Epithelial cell of esophagus (primary cell): ENCODE data around the gene RPS24.

Experiments used
- DNase-seq: peaks from one replicate; pipeline ENCODE4 v3.0.0; 2010; ENCODE audit warnings: low read depth
- H3K4me3 ChIP-seq: 2 replicates; pipeline ENCODE4 v1.5.1; 2011; ENCODE audit warnings: mild to moderate bottlenecking, low read length, control low read depth
- TF ChIP-seq, protein P1 (sequence below): IDR thresholded peaks from 2 replicates; pipeline ENCODE4 v1.5.1; 2011; ENCODE audit warnings: low read depth, mild to moderate bottlenecking, low read length, control low read depth, inconsistent platforms; ENCODE audit not compliant: insufficient read depth; ENCODE audit errors: missing control alignments

The RPS24 gene

GRCh38 chr10:78082636-78083035, 49.0 kb downstream of the RPS24 start:
- TF ChIP-seq, protein P1, sequence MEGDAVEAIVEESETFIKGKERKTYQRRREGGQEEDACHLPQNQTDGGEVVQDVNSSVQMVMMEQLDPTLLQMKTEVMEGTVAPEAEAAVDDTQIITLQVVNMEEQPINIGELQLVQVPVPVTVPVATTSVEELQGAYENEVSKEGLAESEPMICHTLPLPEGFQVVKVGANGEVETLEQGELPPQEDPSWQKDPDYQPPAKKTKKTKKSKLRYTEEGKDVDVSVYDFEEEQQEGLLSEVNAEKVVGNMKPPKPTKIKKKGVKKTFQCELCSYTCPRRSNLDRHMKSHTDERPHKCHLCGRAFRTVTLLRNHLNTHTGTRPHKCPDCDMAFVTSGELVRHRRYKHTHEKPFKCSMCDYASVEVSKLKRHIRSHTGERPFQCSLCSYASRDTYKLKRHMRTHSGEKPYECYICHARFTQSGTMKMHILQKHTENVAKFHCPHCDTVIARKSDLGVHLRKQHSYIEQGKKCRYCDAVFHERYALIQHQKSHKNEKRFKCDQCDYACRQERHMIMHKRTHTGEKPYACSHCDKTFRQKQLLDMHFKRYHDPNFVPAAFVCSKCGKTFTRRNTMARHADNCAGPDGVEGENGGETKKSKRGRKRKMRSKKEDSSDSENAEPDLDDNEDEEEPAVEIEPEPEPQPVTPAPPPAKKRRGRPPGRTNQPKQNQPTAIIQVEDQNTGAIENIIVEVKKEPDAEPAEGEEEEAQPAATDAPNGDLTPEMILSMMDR: no peak
- DNase-seq: no peak
- no peak overlapping the region for H3K4me3 ChIP-seq
